Measurements from ENCODE around the gene CAD. TPM values are rescaled to one million over a fixed set of nuclear protein-coding genes. Genes with fewer than 3 reads are reported as not detected.
"Not testable (repeated sequence)": the region's sequence is repeated elsewhere in the genome, so short reads cannot be mapped to it uniquely, and the experiment has no call there.

CAD gene
- total RNA-seq, 4 donors from 2014 or later: 21.2 to 42.9 (median 36.7) TPM

- H3K4me3 ChIP-seq: no peak overlapping the region
- H3K9me3 ChIP-seq: no peaks in the 10 kb centered on the region
- no peaks in the 10 kb centered on the region for H3K36me3 ChIP-seq
- DNase-seq: no peak
- TF ChIP-seq POLR2A (IDR thresholded peaks at IDR 0.05): no peak
- TF ChIP-seq CTCF (IDR thresholded peaks at IDR 0.05): no peak
- peaks cover 0 to 3% (median 0%) of the 10 kb centered on the region in 4 donors for H3K4me1 ChIP-seq
- no peak overlapping the region for H3K27ac ChIP-seq
- H3K27me3 ChIP-seq: peaks cover 0 to under 1% of the 10 kb centered on the region in 2 donors
These were observed 53.0 kb downstream of the CAD start for GRCh38 chr2:27270131-27270530.

- no peaks in the 10 kb centered on the region for H3K27me3 ChIP-seq
- no peak overlapping the region for H3K27ac ChIP-seq
- H3K4me1 ChIP-seq: no peaks in the 10 kb centered on the region
- no peaks in the 10 kb centered on the region for H3K9me3 ChIP-seq
- no peak for TF ChIP-seq CTCF (IDR thresholded peaks at IDR 0.05)
- TF ChIP-seq POLR2A (IDR thresholded peaks at IDR 0.05): no peak
- no peak overlapping the region for H3K4me3 ChIP-seq
- DNase-seq: no peak
- no peaks in the 10 kb centered on the region for H3K36me3 ChIP-seq
These were observed 53.5 kb downstream of the CAD start for GRCh38 chr2:27270670-27271069.

- H3K27ac ChIP-seq: no peak overlapping the region
- H3K9me3 ChIP-seq: no peaks in the 10 kb centered on the region
- H3K27me3 ChIP-seq: no peaks in the 10 kb centered on the region
- H3K4me3 ChIP-seq: no peak overlapping the region
- DNase-seq: no peak
- TF ChIP-seq CTCF (IDR thresholded peaks at IDR 0.05) (no peak), POLR2A (IDR thresholded peaks at IDR 0.05) (no peak)
- H3K4me1 ChIP-seq: no peaks in the 10 kb centered on the region
- H3K36me3 ChIP-seq: no peaks in the 10 kb centered on the region
These were observed 54.6 kb downstream of the CAD start for GRCh38 chr2:27271631-27272340.

GRCh38 chr2:27272537-27273522 is 55.7 kb downstream of the CAD start:
- not testable (repeated sequence) for H3K27ac ChIP-seq, H3K9me3 ChIP-seq, H3K4me3 ChIP-seq, H3K27me3 ChIP-seq, H3K36me3 ChIP-seq, H3K4me1 ChIP-seq, DNase-seq

GRCh38 chr2:27275211-27276150 is 58.3 kb downstream of the CAD start, which contains the start of gene DNAJC5G:
TSS of gene DNAJC5G (plus strand) at chr2:27275433. CDS start at chr2:27276729, 1,296 bp downstream.
- no peak within 1 kb of the TSS for H3K27ac ChIP-seq
- no peak for TF ChIP-seq CTCF (IDR thresholded peaks at IDR 0.05)
- TF ChIP-seq POLR2A (IDR thresholded peaks at IDR 0.05): no peak
- DNase-seq: no peak
- H3K4me1 ChIP-seq: no peaks in the 10 kb centered on the region
- H3K9me3 ChIP-seq: no peaks in the 10 kb centered on the region
- no peaks in the 10 kb centered on the region for H3K27me3 ChIP-seq
- no peak within 1 kb of the TSS for H3K4me3 ChIP-seq
- H3K36me3 ChIP-seq: no peaks in the 10 kb centered on the region

Data from Peyer's patch (tissue), 4 donors.